Motor neuron (in vitro differentiated cells): ENCODE data around the gene DMRT1. TPM values are rescaled to one million over a fixed set of nuclear protein-coding genes. Genes with fewer than 3 reads are reported as not detected.
"Not testable (repeated sequence)": the region's sequence is repeated elsewhere in the genome, so short reads cannot be mapped to it uniquely, and the experiment has no call there.

ENCODE experiments used
- ATAC-seq, 8 experiments: fragments of 200-7000 bp; cut with Tn5 transposase; replicated peaks in 6 of 8; 2 replicates each; pipeline ENCODE4 v1.8.0; 2021; ENCODE audit warnings: mild to moderate bottlenecking in 8 of 8, moderate library complexity in 8 of 8
- H3K27ac ChIP-seq, 2 donors: fragments of 250-450 bp; sonication (Bioruptor Pico); 2 replicates each; pipeline ENCODE4 v1.9.0; 2021; ENCODE audit warnings: antibody characterized with exemption in 2 of 2, mild to moderate bottlenecking in 2 of 2, moderate library complexity in 1 of 2
- H3K4me1 ChIP-seq, 2 donors: fragments of 250-450 bp; sonication (Bioruptor Pico); replicated peaks in 1 of 2; 2 replicates each; pipeline ENCODE4 v1.6.1; 2021; ENCODE audit warnings: antibody characterized with exemption in 2 of 2, mild to moderate bottlenecking in 2 of 2, moderate library complexity in 1 of 2
- H3K4me3 ChIP-seq, 5 donors: fragments of 250-450 bp; sonication (Bioruptor Pico); 2 replicates each; pipeline ENCODE4 v1.9.0; 2021; ENCODE audit warnings: antibody characterized with exemption in 5 of 5, mild to moderate bottlenecking in 5 of 5, moderate library complexity in 4 of 5
- WGBS, 10 experiments: fragments of 450-650 bp; shearing (Covaris generic); methylation state at CpG; one replicate each; pipeline ENCODE4 v1.0.0; 2022; 5-methylcytosine and 5-hydroxymethylcytosine counted together
- in situ Hi-C, 9 experiments: fragments of 400-800 bp; cut with MboI; loops; one replicate each; pipeline ENCODE4 v1.15.0; 2021; ENCODE audit warnings: low sequenced_read_pairs in 9 of 9, low pct_unique_long_range_greater_than_20kb in 2 of 9; ENCODE audit not compliant: unreplicated experiment in 9 of 9
- total RNA-seq, 8 experiments: library from RNA; unstranded; fragments of 300-600 nt; gene quantifications; 2 replicates each; pipeline versions ENCODE4 v1.2.3 to v1.2.4, GENCODE V29; 2022

The DMRT1 gene
- total RNA-seq, 8 experiments from 2014 or later: 0.05 to 0.45 (median 0.08) TPM; not detected in 5

DNA sequence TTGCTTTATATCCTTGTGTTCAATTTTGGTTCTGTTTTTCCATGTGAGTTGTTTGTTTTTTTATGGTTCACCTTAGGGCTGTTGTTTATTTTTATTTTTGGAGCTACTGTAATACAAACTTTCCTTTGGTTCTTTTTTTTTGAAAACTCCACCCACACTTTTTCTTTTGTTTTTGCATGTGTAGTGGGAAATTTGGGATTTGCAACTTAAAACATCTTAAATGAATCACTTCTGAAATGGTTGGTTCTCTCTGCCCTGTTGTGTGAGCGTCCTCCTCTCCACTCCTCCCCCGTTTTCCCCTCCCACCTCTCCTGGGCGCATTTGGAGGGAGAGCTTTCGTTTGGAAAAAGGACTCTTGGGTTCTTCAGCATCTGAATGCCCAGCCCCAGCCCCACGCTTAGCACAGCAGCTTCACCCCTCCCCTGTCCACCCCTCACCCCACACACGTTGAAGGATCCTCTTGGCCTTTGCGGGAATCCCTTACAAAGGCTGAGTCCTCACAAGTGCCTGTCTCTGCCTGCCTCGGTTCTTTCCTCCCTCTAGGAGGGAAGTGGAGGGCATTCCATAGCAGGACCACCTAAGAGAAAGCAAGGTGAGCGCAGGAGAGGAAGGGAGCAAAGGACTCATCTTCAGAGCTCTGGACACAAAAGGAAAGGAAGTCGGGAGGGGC, 67.2 kb downstream of the DMRT1 start:
- 0 to 33% (median 7%) methylated on average over 2 to 5 of the region's 10 CpGs; no CpG with 5 or more reads in 4 of the 10 experiments for WGBS, 10 experiments
- H3K27ac ChIP-seq: no peak overlapping the region
- ATAC-seq: no peak
- no peak overlapping the region for H3K4me3 ChIP-seq
- in situ Hi-C loops: no loop called here
- H3K4me1 ChIP-seq: no peaks in the 10 kb centered on the region

DNA sequence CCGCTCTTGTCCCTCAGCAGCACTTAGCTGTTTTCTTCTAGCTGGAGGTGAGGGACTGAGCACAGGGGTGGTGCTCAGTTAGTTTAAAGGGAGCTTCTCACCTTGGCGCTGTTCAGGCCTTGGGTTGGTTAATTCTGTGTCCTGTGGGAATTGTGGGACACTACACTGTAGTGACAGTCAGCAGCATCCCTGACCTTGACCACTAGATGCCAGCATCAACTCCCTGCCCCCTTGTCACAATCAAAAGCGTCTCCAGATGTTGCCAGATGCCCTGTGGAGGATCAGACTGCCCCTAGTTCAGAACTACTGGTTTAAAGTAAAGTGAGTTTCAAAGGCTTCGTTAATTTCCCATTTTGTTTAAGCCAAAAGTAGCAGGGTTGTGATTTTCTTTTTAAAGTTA, 69.5 kb downstream of the DMRT1 start:
- in situ Hi-C loops: no loop called here
- H3K4me3 ChIP-seq: no peak overlapping the region
- WGBS, 10 experiments: 0 to 93% (median 76%) methylated on average over 1 to 4 of the region's 4 CpGs; no CpG with 5 or more reads in 2 of the 10 experiments
- no peak overlapping the region for H3K27ac ChIP-seq
- ATAC-seq: peak in 2 of 8 experiments; percentile 36 to 51
- no peaks in the 10 kb centered on the region for H3K4me1 ChIP-seq

DNA sequence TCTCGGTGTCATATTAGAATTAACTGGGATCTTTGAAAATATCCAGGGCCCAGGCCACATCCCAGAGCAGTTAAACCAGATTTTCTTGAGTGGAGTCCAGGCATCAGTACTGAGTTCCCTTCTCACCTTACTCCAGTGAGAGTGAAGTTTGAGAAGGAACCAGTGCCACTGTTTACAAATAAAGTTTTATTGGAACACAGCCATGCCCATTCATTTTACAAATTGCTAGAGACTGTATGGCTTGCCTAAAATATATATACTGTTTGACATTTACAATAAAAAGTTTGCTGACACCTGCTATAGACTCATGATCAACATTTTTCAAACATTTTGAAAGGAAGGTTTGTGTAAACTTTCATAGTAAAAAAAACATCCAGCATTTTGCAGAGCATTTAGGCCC, 71.3 kb downstream of the DMRT1 start:
- WGBS, 10 experiments: 86 to 100% (median 100%) methylated on average over 1 of the region's 1 CpG; no CpG with 5 or more reads in 7 of the 10 experiments
- in situ Hi-C loops: no loop called here
- H3K4me3 ChIP-seq: no peak overlapping the region
- no peak overlapping the region for H3K27ac ChIP-seq
- H3K4me1 ChIP-seq: no peaks in the 10 kb centered on the region
- no peak for ATAC-seq

DNA sequence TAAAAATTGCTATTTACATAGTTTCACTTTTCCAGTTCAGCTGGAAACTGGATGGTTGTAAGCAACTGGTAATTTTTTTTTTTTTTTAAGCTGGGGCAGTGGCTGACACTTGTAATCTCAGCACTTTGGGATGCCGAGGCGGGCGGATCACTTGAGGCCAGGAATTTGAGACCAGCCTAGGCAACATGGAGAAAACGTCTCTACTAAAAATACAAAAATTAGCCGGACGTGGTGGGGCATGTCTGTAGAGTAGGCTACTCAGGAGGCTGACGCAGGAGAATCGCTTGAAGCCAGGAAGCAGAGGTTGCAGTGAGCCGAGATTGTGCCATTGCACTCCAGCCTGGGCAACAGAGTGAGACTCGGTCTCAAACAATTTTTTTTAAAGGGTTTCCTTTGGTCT, 72.0 kb downstream of the DMRT1 start:
- in situ Hi-C loops, H3K4me1 ChIP-seq, H3K4me3 ChIP-seq, ATAC-seq, H3K27ac ChIP-seq: not testable (repeated sequence)
- WGBS, 10 experiments: 33 to 98% (median 92%) methylated on average over 2 to 10 of the region's 10 CpGs; no CpG with 5 or more reads in 1 of the 10 experiments

DNA sequence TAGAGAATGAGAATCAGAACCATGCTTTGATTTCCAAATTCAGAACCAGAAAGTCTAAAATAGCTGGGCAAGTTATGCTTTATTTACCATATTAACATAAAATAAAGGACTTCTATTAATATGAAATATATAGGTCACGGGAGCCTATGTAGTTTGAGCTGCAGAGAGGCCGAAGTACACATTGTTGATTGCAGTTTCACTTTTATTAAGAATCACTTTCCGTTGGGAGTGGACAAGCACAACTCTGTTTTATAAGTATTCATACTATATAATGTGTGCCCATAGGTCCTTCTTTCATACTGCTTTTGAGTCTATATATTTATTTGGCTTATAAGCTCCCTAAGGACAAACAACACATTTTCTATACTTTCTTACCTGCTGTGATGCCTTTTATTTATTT, 76.2 kb downstream of the DMRT1 start:
- H3K27ac ChIP-seq: no peak overlapping the region
- H3K4me1 ChIP-seq: no peaks in the 10 kb centered on the region
- in situ Hi-C loops: no loop called here
- WGBS, 10 experiments: 21 to 100% (median 87%) methylated on average over 2 to 3 of the region's 3 CpGs; no CpG with 5 or more reads in 1 of the 10 experiments
- no peak overlapping the region for H3K4me3 ChIP-seq
- no peak for ATAC-seq

DNA sequence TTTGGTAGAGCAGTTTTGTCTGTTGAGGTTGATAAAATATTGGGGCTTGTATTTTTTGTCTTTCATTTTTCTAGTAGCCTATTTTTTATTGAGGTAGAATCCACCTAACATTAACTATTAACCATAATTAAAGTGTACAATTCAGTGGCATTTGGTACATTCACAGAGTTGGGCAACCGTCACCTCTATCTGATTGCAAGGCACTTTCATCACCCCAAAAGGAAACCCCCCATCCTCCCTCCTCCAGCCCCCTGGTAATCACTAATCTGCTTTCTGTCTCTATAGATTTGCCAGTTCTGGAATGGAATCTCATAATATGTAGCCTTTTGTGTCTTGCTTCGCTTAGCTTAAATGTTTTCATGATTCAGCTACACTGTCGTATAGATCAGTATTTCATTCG, 79.4 kb downstream of the DMRT1 start:
- in situ Hi-C loops: no loop called here
- no peak for ATAC-seq
- Histone ChIP-seq H3K4me3 (no peak overlapping the region), H3K27ac (no peak overlapping the region), H3K4me1 (no peaks in the 10 kb centered on the region)
- WGBS, 10 experiments: 0 to 100% (median 77%) methylated on average over 1 to 3 of the region's 4 CpGs; no CpG with 5 or more reads in 3 of the 10 experiments

DNA sequence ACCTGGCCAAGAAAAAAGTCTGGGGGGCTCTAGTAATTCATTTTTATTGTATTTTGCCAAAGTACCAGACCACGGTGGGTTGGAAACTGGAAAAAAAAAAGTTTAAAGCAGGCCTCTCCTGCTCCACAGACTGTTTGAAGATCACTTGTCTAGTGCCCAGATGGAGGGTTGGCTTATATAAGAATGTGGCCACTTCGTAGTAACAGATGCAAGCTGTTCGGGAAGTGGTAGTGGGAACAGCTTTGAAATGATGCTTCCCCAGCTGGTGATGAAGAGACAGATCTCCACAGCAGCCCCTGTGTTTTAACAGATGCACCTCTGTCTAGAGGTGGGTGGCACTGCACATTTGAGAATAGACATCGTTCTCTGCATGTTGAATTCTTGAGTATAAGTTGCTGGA, 80.7 kb downstream of the DMRT1 start:
- WGBS, 10 experiments: 15 to 100% (median 90%) methylated on average over 1 to 4 of the region's 4 CpGs; no CpG with 5 or more reads in 3 of the 10 experiments
- no peak overlapping the region for H3K27ac ChIP-seq
- H3K4me3 ChIP-seq: no peak overlapping the region
- H3K4me1 ChIP-seq: no peaks in the 10 kb centered on the region
- in situ Hi-C loops: no loop called here
- no peak for ATAC-seq

DNA sequence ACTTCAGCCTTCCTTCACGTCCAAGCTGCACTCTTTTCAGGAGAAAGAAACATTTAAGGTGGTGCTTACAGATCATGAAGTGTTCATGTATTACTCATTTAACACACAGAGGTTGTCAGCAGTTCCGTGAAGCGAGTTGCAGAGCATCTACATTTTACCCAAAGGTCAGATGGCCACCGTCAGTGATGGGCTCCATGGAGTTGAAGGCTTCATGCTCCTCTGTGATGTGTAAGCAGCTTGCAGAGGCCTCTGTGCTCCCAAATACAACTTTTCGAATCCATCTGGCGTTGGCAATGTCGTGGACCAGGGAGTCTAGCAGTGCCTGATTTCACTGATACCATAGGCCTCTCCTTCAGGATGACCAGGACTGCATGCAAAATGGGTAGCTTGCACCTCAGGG, 81.2 kb downstream of the DMRT1 start:
- no peak overlapping the region for H3K27ac ChIP-seq
- in situ Hi-C loops: no loop called here
- no peak for ATAC-seq
- 0 to 85% (median 81%) methylated on average over 2 to 7 of the region's 7 CpGs; no CpG with 5 or more reads in 5 of the 10 experiments for WGBS, 10 experiments
- no peak overlapping the region for H3K4me3 ChIP-seq
- no peaks in the 10 kb centered on the region for H3K4me1 ChIP-seq

DNA sequence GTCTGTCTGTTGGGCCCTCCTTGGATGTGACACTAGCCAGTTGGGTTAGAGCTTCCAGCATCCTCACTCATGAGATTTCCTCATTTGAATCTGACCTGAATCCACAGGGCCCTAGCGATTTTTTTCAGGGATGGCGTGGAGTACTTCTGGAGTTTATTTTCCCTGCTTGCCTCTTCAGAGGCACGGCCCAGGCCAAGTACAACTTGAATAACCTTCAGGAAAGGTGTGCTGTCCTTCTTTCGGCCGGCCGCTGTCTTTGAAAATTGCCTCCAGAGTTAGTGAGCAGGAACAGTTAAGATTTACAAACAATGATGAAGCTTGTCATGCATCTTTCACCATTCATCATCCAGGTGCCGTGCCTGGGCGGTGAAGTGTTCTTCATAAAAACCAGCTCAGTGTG, 85.5 kb downstream of the DMRT1 start:
- H3K27ac ChIP-seq: no peak overlapping the region
- WGBS, 10 experiments: 40 to 92% (median 79%) methylated on average over 1 to 5 of the region's 8 CpGs; no CpG with 5 or more reads in 1 of the 10 experiments
- H3K4me3 ChIP-seq: no peak overlapping the region
- no peaks in the 10 kb centered on the region for H3K4me1 ChIP-seq
- no peak for ATAC-seq
- in situ Hi-C loops: no loop called here

DNA sequence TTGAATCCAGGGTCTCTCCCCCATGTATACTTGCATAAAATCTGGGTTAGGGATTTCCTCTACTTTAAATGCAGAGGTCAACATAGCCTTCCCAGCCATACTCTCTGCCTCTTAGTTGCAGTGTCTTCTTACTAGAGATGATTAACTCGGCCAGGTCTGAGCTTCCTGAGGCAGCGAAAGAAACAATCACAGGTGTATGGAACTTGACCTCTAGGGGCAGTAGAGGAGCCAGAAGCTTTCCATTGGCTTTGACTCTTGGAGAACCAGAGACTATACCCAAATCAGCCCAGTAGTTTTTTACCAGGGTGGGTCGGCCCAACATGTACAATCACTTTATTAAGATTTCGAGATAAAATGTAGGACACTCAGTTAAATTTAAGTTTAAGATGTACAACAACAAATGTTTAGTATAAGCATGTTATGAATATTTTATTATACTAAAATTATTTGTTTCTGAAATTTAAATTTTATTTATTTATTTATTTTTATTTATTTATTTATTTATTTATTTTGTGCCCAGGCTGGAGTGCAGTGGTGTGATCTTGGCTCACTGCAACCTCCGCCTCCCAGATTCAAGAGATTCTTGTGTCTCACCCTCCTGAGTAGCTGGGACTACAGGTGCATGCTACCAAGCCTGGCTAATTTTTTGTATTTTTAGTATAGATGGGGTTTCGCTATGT, 87.0 kb downstream of the DMRT1 start:
- ATAC-seq: no peak
- Histone ChIP-seq H3K27ac (no peak overlapping the region), H3K4me1 (no peaks in the 10 kb centered on the region), H3K4me3 (no peak overlapping the region)
- WGBS, 10 experiments: 12 to 92% (median 71%) methylated on average over 2 to 6 of the region's 6 CpGs; no CpG with 5 or more reads in 1 of the 10 experiments
- in situ Hi-C loops: no loop called here

DNA sequence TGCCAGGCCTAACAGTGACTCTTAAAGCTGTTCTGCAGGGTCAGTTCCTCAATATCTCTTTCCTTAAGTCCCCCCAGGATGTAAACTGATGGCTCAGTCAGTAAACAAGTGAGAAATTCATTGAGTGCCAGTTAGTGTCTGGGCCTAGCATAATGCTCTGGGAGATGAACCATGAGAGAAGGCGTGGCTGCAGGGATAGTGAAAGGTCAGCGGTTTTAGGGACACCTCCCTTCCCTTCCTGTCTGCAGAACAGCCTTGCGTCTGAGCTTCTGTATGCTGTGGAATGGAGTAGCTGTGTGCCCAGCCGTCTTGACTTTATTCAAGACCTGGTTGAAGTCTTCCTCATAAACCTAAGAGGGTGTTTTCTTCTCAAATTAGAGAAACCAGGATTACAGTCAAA, 88.2 kb downstream of the DMRT1 start:
- Histone ChIP-seq H3K27ac (no peak overlapping the region), H3K4me1 (no peaks in the 10 kb centered on the region), H3K4me3 (no peak overlapping the region)
- 0 to 100% (median 77%) methylated on average over 1 to 3 of the region's 4 CpGs; no CpG with 5 or more reads in 2 of the 10 experiments for whole genome bisulfite sequencing, 10 experiments
- in situ Hi-C loops: no loop called here
- peak in 2 of 8 experiments; percentile 64 to 70 for ATAC-seq

DNA sequence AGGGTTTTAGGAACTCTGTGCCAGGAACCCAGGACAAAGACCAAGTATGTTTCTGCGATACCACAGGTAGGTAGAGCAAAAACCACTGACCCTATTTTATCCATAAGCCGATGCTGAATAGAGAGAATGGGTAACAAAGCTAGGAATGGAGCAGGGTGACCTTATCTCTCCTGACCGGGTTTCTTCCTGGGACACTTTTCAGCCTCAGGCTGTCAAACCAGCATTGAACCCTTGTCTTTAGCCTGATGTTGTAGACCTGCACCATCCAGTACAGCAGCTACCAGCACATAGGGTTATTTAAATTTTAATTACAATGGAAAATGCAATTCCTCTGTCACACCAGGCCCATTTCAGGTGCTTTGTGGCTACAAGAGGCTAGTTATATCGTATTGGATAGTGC, 91.9 kb downstream of the DMRT1 start:
- H3K27ac ChIP-seq: no peak overlapping the region
- in situ Hi-C loops: no loop called here
- 33 to 93% (median 60%) methylated on average over 1 to 4 of the region's 4 CpGs; no CpG with 5 or more reads in 1 of the 10 experiments for WGBS, 10 experiments
- ATAC-seq: no peak
- no peak overlapping the region for H3K4me3 ChIP-seq
- peaks cover 0 to 4% of the 10 kb centered on the region in 2 donors for H3K4me1 ChIP-seq

DNA sequence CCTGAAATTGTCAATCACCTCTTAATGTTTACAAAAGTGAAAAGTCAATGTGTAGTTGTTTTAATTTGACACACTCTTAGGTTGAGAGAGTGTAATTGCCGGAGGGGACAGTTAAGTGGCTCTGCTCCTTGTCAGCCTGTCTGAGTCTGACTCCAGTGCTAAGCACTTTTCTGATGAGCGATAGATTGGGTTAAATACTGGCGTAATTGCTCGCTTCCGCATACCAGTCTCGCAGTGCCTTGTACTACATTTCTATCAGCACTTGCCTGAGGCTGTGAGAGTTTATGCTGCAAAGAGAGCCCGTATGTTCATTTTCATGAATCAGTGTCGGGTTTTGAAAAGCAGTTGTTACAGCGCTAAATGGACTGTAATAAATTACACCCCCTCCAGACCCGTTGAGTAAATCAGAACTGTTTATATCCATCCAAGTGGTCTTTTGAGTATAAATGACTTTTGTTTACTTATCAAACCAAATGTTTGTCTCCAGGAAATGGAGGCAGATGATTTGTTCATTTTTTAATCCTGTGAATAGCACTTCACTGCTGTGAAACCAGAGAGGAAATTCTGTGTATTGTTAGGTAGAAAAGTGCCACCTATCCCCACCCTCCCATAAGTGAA, 94.0 kb downstream of the DMRT1 start:
- no peak overlapping the region for H3K4me3 ChIP-seq
- H3K4me1 ChIP-seq: peaks cover 0 to 4% of the 10 kb centered on the region in 2 donors
- ATAC-seq: peak; percentile 40 to 99 (median 82)
- in situ Hi-C loops: no loop called here
- 0 to 60% (median 0%) methylated on average over 1 to 10 of the region's 10 CpGs; no CpG with 5 or more reads in 3 of the 10 experiments for WGBS, 10 experiments
- no peak overlapping the region for H3K27ac ChIP-seq
